ENCODE results near the gene HSPBP1.

- TF ChIP-seq CTCF (conservative IDR thresholded peaks at IDR 0.05; ENCODE audit: low read depth, low read length) (no peak), EZH2 (IDR thresholded peaks at IDR 0.05; ENCODE audit: borderline replicate concordance, low read depth, low read length, poor library complexity, severe bottlenecking) (no peak)
These were observed 14.7 kb downstream of the HSPBP1 start for GRCh38 chr19:55265173-55265572.

All from A673 (cell line).